Heart left ventricle (tissue), 16 donors: ENCODE data around the gene FOCAD. TPM values are rescaled to one million over a fixed set of nuclear protein-coding genes. Genes with fewer than 3 reads are reported as not detected.

Experiments used
- ATAC-seq, 4 donors: fragments of 200-7000 bp; cut with Tn5 transposase; one replicate each; pipeline ENCODE4 v1.9.1; 2020 to 2022; ENCODE audit warnings: moderate library complexity in 4 of 4, mild to moderate bottlenecking in 3 of 4, moderate number of reproducible peaks in 1 of 4
- DNase-seq, 5 donors: peaks; one replicate each; pipeline ENCODE4 v3.0.0-alpha.2; 2020
- H3K27ac ChIP-seq, 12 donors: fragments of 200-600 bp; sonication (generic) in 4 of 12; one replicate each; pipeline versions ENCODE4 v1.5.0 to v1.8.0; 2016 to 2022; ENCODE audit warnings: mild to moderate bottlenecking in 2 of 12
- H3K27me3 ChIP-seq, 9 donors: fragments of 200-600 bp; sonication (generic) in 2 of 9; one replicate each; pipeline versions ENCODE4 v1.5.1 to v1.8.0; 2016 to 2022; ENCODE audit warnings: mild to moderate bottlenecking in 3 of 9
- H3K36me3 ChIP-seq, 9 donors: fragments of 200-600 bp; sonication (generic) in 2 of 9; one replicate each; pipeline versions ENCODE4 v1.5.0 to v1.8.0; 2018 to 2022; ENCODE audit warnings: mild to moderate bottlenecking in 2 of 9
- H3K4me1 ChIP-seq, 12 donors: fragments of 200-600 bp; sonication (generic) in 4 of 12; one replicate each; pipeline versions ENCODE4 v1.5.0 to v1.8.0; 2016 to 2022; ENCODE audit warnings: mild to moderate bottlenecking in 3 of 12
- H3K4me3 ChIP-seq, 12 donors: fragments of 200-600 bp; sonication (generic) in 4 of 12; one replicate each; pipeline versions ENCODE4 v1.5.0 to v1.8.0; 2017 to 2022; ENCODE audit warnings: mild to moderate bottlenecking in 9 of 12, moderate library complexity in 4 of 12
- H3K9me3 ChIP-seq, 12 donors: fragments of 200-600 bp; sonication (generic) in 4 of 12; one replicate each; pipeline versions ENCODE4 v1.5.0 to v1.8.0; 2016 to 2022; ENCODE audit warnings: mild to moderate bottlenecking in 1 of 12
- CTCF ChIP-seq, 12 donors: fragments of 200-600 bp; sonication (generic) in 4 of 12; IDR thresholded peaks; one replicate each; pipeline versions ENCODE4 v1.5.0 to v1.8.0; 2018 to 2022; ENCODE audit warnings: antibody characterized with exemption in 12 of 12, mild to moderate bottlenecking in 5 of 12
- POLR2A ChIP-seq, 2 donors: fragments of 450-650 bp; IDR thresholded peaks; one replicate each; pipeline ENCODE4 v1.6.1; 2017; ENCODE audit warnings: antibody characterized with exemption in 2 of 2, mild to moderate bottlenecking in 2 of 2, moderate library complexity in 2 of 2
- WGBS, 4 donors: extraction: QIAGEN DNeasy Blood & Tissue Kit in 2 of 4; methylation state at CpG; one replicate each; pipeline versions ENCODE4 v1.1.5 to v1.1.7; 2013 to 2018; 5-methylcytosine and 5-hydroxymethylcytosine counted together
- intact Hi-C, 10 donors: fragments of 100-400 bp; cut with DNase I; formaldehyde crosslinking; loops; one replicate each; pipeline versions ENCODE4 v1.11.1 to v1.14.2; 2022
- polyA plus RNA-seq, 2 donors: library from polyadenylated mRNA; stranded (reverse); fragments of 200-250 nt; gene quantifications; one replicate each; pipeline ENCODE4 v1.2.3, GENCODE V29; 2013
- total RNA-seq, 9 donors: library from RNA; depleted of rRNA in 2 of 9; stranded (reverse); fragments of >200 nt in 2 of 9; fragmentation: NEBNext Ultra II Directional in 3 of 9; extraction: Animal tissue kit (Norgen Biotek cat#: 25700) in 3 of 9; gene quantifications; one replicate each; pipeline versions ENCODE4 v1.1.0 to v1.2.4, GENCODE V29; 2016 to 2023
- donor health status: ischemic (EF 13 %, LVEDD 7.1; RV severe dilation, severe dysfunction).
- donor health status: healthy with polysubstance abuse.
- donor health status: DM: no; HTN: yes; CAD: no.
- donor health status: DM: no; HTN: no; CAD: no.
- donor health status: ischemic (EF 25% LVEDD 6.9; RV normal size, moderate dysfunction).
- donor health status: ischemic (EF 25% LVEDD 5.7; RV mildly dilated, moderate dysfunction).
- donor health status: healthy.
- donor health status: DM: yes; HTN: yes; CAD: no.
- donor health status: ischemic (EF 35%, LVEDD 5.7; RV mildly dilated, moderate dysfunction).
- donor health status: nonischemic (EF 11% LVEDD 7.7; RV severe dilation, severe dysfunction).
- donor health status: DM: yes; HTN: yes; CAD: no.
- donor health status: PGD.
- donor health status: ischemic (EF 29% LVEDD 5.4; RV normal size, mild dysfunction).
- donor health status: nonischemic (EF 23%, LVEDD 6.1; RV moderate dilation, normal function).

The FOCAD gene
- total and polyA plus RNA-seq, 11 donors, result 8.6 to 39.5 (median 28.3) TPM

- ATAC-seq (no peak), DNase-seq (peak; percentile 33 to 75 (median 54))
- intact Hi-C loops, result no loop called here
- no peak overlapping the region for H3K4me3 ChIP-seq
- H3K9me3 ChIP-seq, result no peaks in the 10 kb centered on the region
- H3K27me3 ChIP-seq, result no peaks in the 10 kb centered on the region
- 70 to 76% (median 74%) methylated on average over 7 of the region's 7 CpGs for WGBS, 4 donors
- no peaks in the 10 kb centered on the region for H3K4me1 ChIP-seq
- H3K27ac ChIP-seq, result no peak overlapping the region
- TF ChIP-seq CTCF (IDR thresholded peaks at IDR 0.05) (no peak), POLR2A (IDR thresholded peaks at IDR 0.05) (no peak)
- no peaks in the 10 kb centered on the region for H3K36me3 ChIP-seq
Measured at GRCh38 chr9:20640331-20641187, 43.5 kb upstream of the FOCAD start.

DNA sequence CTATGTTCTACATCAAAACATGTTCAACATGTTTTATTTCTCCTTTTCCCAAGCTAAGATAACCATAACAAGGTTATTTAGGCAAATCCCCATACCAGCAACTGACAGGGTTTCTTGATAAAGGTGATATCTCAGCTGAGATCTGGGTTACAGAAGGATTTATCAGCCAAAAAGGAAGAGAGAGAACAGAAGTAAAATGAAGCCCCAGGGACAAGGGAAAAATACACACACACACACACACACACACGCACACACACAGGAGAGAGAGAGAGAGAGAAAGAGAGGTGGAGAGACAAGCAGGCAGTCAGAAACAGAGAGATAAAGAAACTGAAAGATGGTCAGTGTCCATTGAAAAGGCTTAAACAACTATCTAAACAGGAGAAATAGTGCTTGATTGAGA, 42.0 kb upstream of the FOCAD start:
- Histone ChIP-seq H3K4me1 (peaks cover 0 to 5% (median 0%) of the 10 kb centered on the region in 12 donors), H3K27me3 (no peaks in the 10 kb centered on the region), H3K9me3 (no peaks in the 10 kb centered on the region), H3K4me3 (no peak overlapping the region), H3K27ac (no peak overlapping the region), H3K36me3 (no peaks in the 10 kb centered on the region)
- ATAC-seq (no peak), DNase-seq (no peak)
- intact Hi-C loops, result no loop called here
- TF ChIP-seq CTCF (IDR thresholded peaks at IDR 0.05), result no peak
- no peak for TF ChIP-seq POLR2A (IDR thresholded peaks at IDR 0.05)
- WGBS, 4 donors, result 69 to 82% (median 75%) methylated on average over 1 of the region's 1 CpG

DNA sequence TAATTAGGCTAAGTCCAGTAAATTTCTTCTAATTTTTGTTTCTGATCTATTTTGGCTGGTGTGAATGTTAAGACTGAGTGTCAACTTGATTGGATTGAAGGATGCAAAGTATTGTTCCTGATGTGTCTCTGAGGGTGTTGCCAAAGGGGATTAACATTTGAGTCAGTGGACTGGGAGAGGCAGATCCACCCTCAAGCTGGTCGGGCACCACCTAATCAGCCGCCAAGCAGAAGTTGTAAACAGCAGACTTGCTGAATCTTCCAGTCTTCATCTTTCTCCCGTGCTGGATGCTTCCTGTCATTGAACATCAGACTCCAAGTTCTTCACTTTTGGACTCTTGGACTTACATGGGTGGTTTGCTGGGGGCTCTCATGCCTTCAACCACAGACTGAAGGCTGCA, 40.4 kb upstream of the FOCAD start:
- ATAC-seq (no peak), DNase-seq (no peak)
- Histone ChIP-seq H3K36me3 (no peaks in the 10 kb centered on the region), H3K4me1 (peaks cover 0 to 7% (median 0%) of the 10 kb centered on the region in 12 donors), H3K9me3 (peaks cover 0 to 4% (median 0%) of the 10 kb centered on the region in 12 donors), H3K27ac (no peak overlapping the region), H3K27me3 (no peaks in the 10 kb centered on the region), H3K4me3 (no peak overlapping the region)
- WGBS, 4 donors, result 78 to 81% (median 79%) methylated on average over 3 of the region's 3 CpGs
- intact Hi-C loops, result no loop called here
- TF ChIP-seq POLR2A (IDR thresholded peaks at IDR 0.05), result no peak
- TF ChIP-seq CTCF (IDR thresholded peaks at IDR 0.05), result no peak

DNA sequence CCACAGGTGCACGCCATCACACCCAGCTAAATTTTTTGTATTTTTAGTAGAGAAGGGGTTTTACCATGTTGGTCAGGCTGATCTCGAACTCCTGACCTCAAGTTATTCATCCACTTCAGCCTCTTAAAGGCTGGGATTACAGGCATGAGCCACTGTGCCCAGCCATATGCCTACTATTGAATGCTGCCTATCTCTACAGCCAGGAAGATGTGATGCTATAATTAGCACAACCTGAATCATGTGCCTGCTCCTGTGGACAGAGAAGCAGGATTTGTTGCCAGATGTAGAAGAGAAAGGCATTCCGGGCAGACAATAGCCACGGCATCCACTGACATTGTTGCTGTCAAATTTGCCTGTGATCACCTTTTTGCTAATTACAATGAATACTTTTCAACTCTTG, 37.4 kb upstream of the FOCAD start:
- intact Hi-C loops, result no loop called here
- Histone ChIP-seq H3K4me3 (no peak overlapping the region), H3K9me3 (peaks cover 0 to 6% (median 0%) of the 10 kb centered on the region in 12 donors), H3K4me1 (peaks cover 0 to 7% (median 0%) of the 10 kb centered on the region in 12 donors), H3K27me3 (no peaks in the 10 kb centered on the region), H3K27ac (peak overlapping the region in 6 of 12 donors; percentile 8 to 28 (median 15)), H3K36me3 (no peaks in the 10 kb centered on the region)
- ATAC-seq (peak; percentile 91 to 98 (median 95)), DNase-seq (peak in 4 of 5 donors; percentile 15 to 40 (median 30))
- no peak for TF ChIP-seq POLR2A (IDR thresholded peaks at IDR 0.05)
- no peak for TF ChIP-seq CTCF (IDR thresholded peaks at IDR 0.05)
- 53 to 61% (median 59%) methylated on average over 4 of the region's 4 CpGs for WGBS, 4 donors
